Measurements from ENCODE around the gene LAIR2. TPM values are rescaled to one million over a fixed set of nuclear protein-coding genes. Genes with fewer than 3 reads are reported as not detected.

The LAIR2 gene
- not detected for polyA plus RNA-seq (2013, experiment 1 of 2)
- not detected for polyA plus RNA-seq (2013, experiment 2 of 2)

GRCh38 chr19:54502518-54503048 lies at the start of gene LAIR2:
Gene LAIR2, plus strand, starts transcription at chr19:54502831. Its CDS starts 88 bp downstream, at chr19:54502919.
- no peak for DNase-seq (ENCODE audit: low spot score)
- H3K4ac ChIP-seq (ENCODE audit: low read length), result no peak within 1 kb of the TSS
- no peaks in the 10 kb centered on the region for H3K4me1 ChIP-seq (ENCODE audit: control insufficient read depth in 2 of 2, insufficient read depth in 1 of 2, low read depth in 1 of 2, low read length in 2 of 2)
- no peak within 1 kb of the TSS for H2BK5ac ChIP-seq (ENCODE audit: low read length)
- no peak within 1 kb of the TSS for H3K14ac ChIP-seq (ENCODE audit: low read length)
- no peak within 1 kb of the TSS for H3K23ac ChIP-seq (ENCODE audit: low read depth, low read length, poor library complexity)
- H3K9ac ChIP-seq (ENCODE audit: low read depth, low read length, poor library complexity), result no peak within 1 kb of the TSS
- H2AFZ ChIP-seq (ENCODE audit: low read length), result no peak within 1 kb of the TSS
- H3K36me3 ChIP-seq (replicated peaks in 1 of 2; ENCODE audit: control insufficient read depth in 2 of 2, insufficient read depth in 2 of 2, low read length in 2 of 2), result no peaks in the 10 kb centered on the region
- no peak within 1 kb of the TSS for H3K4me3 ChIP-seq (ENCODE audit: low read length in 2 of 2)
- H3K9me3 ChIP-seq (replicated peaks in 1 of 2; ENCODE audit: control insufficient read depth in 2 of 2, insufficient read depth in 1 of 2, low read depth in 1 of 2, low read length in 2 of 2), result peaks cover 0 to 9% of the 10 kb centered on the region in 2 donors
- H2BK120ac ChIP-seq (ENCODE audit: low read depth, low read length), result no peak within 1 kb of the TSS
- no peak within 1 kb of the TSS for H3K18ac ChIP-seq (ENCODE audit: low read length)
- H3K4me2 ChIP-seq (ENCODE audit: insufficient read depth, low read length, poor library complexity, severe bottlenecking), result no peak within 1 kb of the TSS
- H3K27me3 ChIP-seq (ENCODE audit: control insufficient read depth in 3 of 3, insufficient read depth in 3 of 3, low read depth in 1 of 3, low read length in 3 of 3), result peaks cover 0 to 13% (median 0%) of the 10 kb centered on the region in 3 experiments
- H2BK15ac ChIP-seq (ENCODE audit: low read length), result no peak within 1 kb of the TSS
- WGBS, 2 donors (ENCODE audit: extremely low coverage in 2 of 2, insufficient read length in 2 of 2, insufficient replicate concordance in 1 of 2), result no CpG with 5 or more reads among the region's 14 CpGs
- H2AK5ac ChIP-seq (ENCODE audit: low read depth, low read length), result no peak within 1 kb of the TSS
- no peak within 1 kb of the TSS for H3K27ac ChIP-seq (replicated peaks; ENCODE audit: low read length)
- H4K8ac ChIP-seq (ENCODE audit: low read depth, low read length), result no peak within 1 kb of the TSS
- no peak within 1 kb of the TSS for H2BK12ac ChIP-seq (ENCODE audit: low read length)
- H3K79me1 ChIP-seq (ENCODE audit: low read depth, low read length), result no peaks in the 10 kb centered on the region
- no peak within 1 kb of the TSS for H4K91ac ChIP-seq (ENCODE audit: low read depth, low read length, poor library complexity)

- Histone ChIP-seq H2BK5ac (ENCODE audit: low read length) (no peak overlapping the region), H3K36me3 (replicated peaks in 1 of 2; ENCODE audit: control insufficient read depth in 2 of 2, insufficient read depth in 2 of 2, low read length in 2 of 2) (peaks cover 80 to 90% of the 10 kb centered on the region in 2 donors), H2BK15ac (ENCODE audit: low read length) (no peak overlapping the region), H2AK5ac (ENCODE audit: low read depth, low read length) (no peak overlapping the region), H3K23ac (ENCODE audit: low read depth, low read length, poor library complexity) (peak overlapping the region; percentile 20), H3K4me2 (ENCODE audit: insufficient read depth, low read length, poor library complexity, severe bottlenecking) (no peak overlapping the region), H2BK120ac (ENCODE audit: low read depth, low read length) (no peak overlapping the region), H3K9me3 (replicated peaks in 1 of 2; ENCODE audit: control insufficient read depth in 2 of 2, insufficient read depth in 1 of 2, low read depth in 1 of 2, low read length in 2 of 2) (no peaks in the 10 kb centered on the region), H3K4ac (ENCODE audit: low read length) (no peak overlapping the region), H3K9ac (ENCODE audit: low read depth, low read length, poor library complexity) (no peak overlapping the region), H3K4me3 (ENCODE audit: low read length in 2 of 2) (peak overlapping the region in 1 of 2 donors; percentile 11), H3K18ac (ENCODE audit: low read length) (no peak overlapping the region), H3K27ac (replicated peaks; ENCODE audit: low read length) (no peak overlapping the region), H3K79me1 (ENCODE audit: low read depth, low read length) (peaks cover 41% of the 10 kb centered on the region), H3K14ac (ENCODE audit: low read length) (no peak overlapping the region), H2BK12ac (ENCODE audit: low read length) (no peak overlapping the region), H3K27me3 (ENCODE audit: control insufficient read depth in 3 of 3, insufficient read depth in 3 of 3, low read depth in 1 of 3, low read length in 3 of 3) (no peaks in the 10 kb centered on the region), H4K8ac (ENCODE audit: low read depth, low read length) (no peak overlapping the region), H2AFZ (ENCODE audit: low read length) (no peak overlapping the region), H3K4me1 (ENCODE audit: control insufficient read depth in 2 of 2, insufficient read depth in 1 of 2, low read depth in 1 of 2, low read length in 2 of 2) (peaks cover 0 to 4% of the 10 kb centered on the region in 2 donors), H4K91ac (ENCODE audit: low read depth, low read length, poor library complexity) (no peak overlapping the region)
- no CpG with 5 or more reads among the region's 31 CpGs for WGBS, 2 donors (ENCODE audit: extremely low coverage in 2 of 2, insufficient read length in 2 of 2, insufficient replicate concordance in 1 of 2)
- no peak for DNase-seq (ENCODE audit: low spot score)
These were observed 48.5 kb upstream of the LAIR2 start for GRCh38 chr19:54453921-54454780.

- no peak overlapping the region for H2BK12ac ChIP-seq (ENCODE audit: low read length)
- H2BK120ac ChIP-seq (ENCODE audit: low read depth, low read length), result no peak overlapping the region
- peaks cover 87 to 99% of the 10 kb centered on the region in 2 donors for H3K36me3 ChIP-seq (replicated peaks in 1 of 2; ENCODE audit: control insufficient read depth in 2 of 2, insufficient read depth in 2 of 2, low read length in 2 of 2)
- no peak overlapping the region for H4K8ac ChIP-seq (ENCODE audit: low read depth, low read length)
- H3K4me2 ChIP-seq (ENCODE audit: insufficient read depth, low read length, poor library complexity, severe bottlenecking), result no peak overlapping the region
- no peak overlapping the region for H3K4me3 ChIP-seq (ENCODE audit: low read length in 2 of 2)
- H3K4ac ChIP-seq (ENCODE audit: low read length), result no peak overlapping the region
- H3K9me3 ChIP-seq (replicated peaks in 1 of 2; ENCODE audit: control insufficient read depth in 2 of 2, insufficient read depth in 1 of 2, low read depth in 1 of 2, low read length in 2 of 2), result no peaks in the 10 kb centered on the region
- peak overlapping the region; percentile 20 for H3K23ac ChIP-seq (ENCODE audit: low read depth, low read length, poor library complexity)
- H2AFZ ChIP-seq (ENCODE audit: low read length), result no peak overlapping the region
- H2BK15ac ChIP-seq (ENCODE audit: low read length), result no peak overlapping the region
- H3K27me3 ChIP-seq (ENCODE audit: control insufficient read depth in 3 of 3, insufficient read depth in 3 of 3, low read depth in 1 of 3, low read length in 3 of 3), result no peaks in the 10 kb centered on the region
- H3K27ac ChIP-seq (replicated peaks; ENCODE audit: low read length), result no peak overlapping the region
- no peak for DNase-seq (ENCODE audit: low spot score)
- no peak overlapping the region for H3K14ac ChIP-seq (ENCODE audit: low read length)
- no peak overlapping the region for H4K91ac ChIP-seq (ENCODE audit: low read depth, low read length, poor library complexity)
- peaks cover 38% of the 10 kb centered on the region for H3K79me1 ChIP-seq (ENCODE audit: low read depth, low read length)
- WGBS, 2 donors (ENCODE audit: extremely low coverage in 2 of 2, insufficient read length in 2 of 2, insufficient replicate concordance in 1 of 2), result no CpG with 5 or more reads among the region's 33 CpGs
- H3K4me1 ChIP-seq (ENCODE audit: control insufficient read depth in 2 of 2, insufficient read depth in 1 of 2, low read depth in 1 of 2, low read length in 2 of 2), result peaks cover 0 to 2% of the 10 kb centered on the region in 2 donors
- H3K18ac ChIP-seq (ENCODE audit: low read length), result no peak overlapping the region
- no peak overlapping the region for H3K9ac ChIP-seq (ENCODE audit: low read depth, low read length, poor library complexity)
- H2AK5ac ChIP-seq (ENCODE audit: low read depth, low read length), result no peak overlapping the region
- H2BK5ac ChIP-seq (ENCODE audit: low read length), result no peak overlapping the region
These were observed 47.6 kb upstream of the LAIR2 start for GRCh38 chr19:54454781-54455675.
